SK-N-MC (cell line): ENCODE results near the gene PSMD2.

Experiments
- EZH2 ChIP-seq: fragments of 200-600 bp; sonication (generic); IDR thresholded peaks from one replicate; pipeline ENCODE4 v1.6.1; 2017; ENCODE audit warnings: antibody characterized with exemption
- POLR2AphosphoS5 ChIP-seq: IDR thresholded peaks from 2 replicates; pipeline ENCODE4 v1.6.1; 2012; ENCODE audit warnings: mild to moderate bottlenecking, low read depth, low read length, borderline replicate concordance

GRCh38 chr3:184320104-184320445 lies 21.0 kb downstream of the PSMD2 start:
- TF ChIP-seq EZH2 (no peak), POLR2AphosphoS5 (no peak)
